CD4-positive, alpha-beta T cell treated with Interleukin-4 for 4 hours (primary cell): ENCODE data around the gene CTNNA3.

Experiments used
- DNase-seq: peaks from one replicate; pipeline ENCODE4 v3.0.0-alpha.2; 2020

CTNNA3 gene

GRCh38 chr10:66842371-66842770 is 853.6 kb downstream of the CTNNA3 start:
- no peak for DNase-seq

GRCh38 chr10:66838656-66839055 is 857.3 kb downstream of the CTNNA3 start:
- DNase-seq: no peak

- DNase-seq: no peak
These were observed 858.0 kb downstream of the CTNNA3 start for GRCh38 chr10:66837990-66838389.

GRCh38 chr10:66837335-66837734 is 858.7 kb downstream of the CTNNA3 start:
- DNase-seq: no peak

GRCh38 chr10:66836771-66837170 is 859.2 kb downstream of the CTNNA3 start:
- DNase-seq: no peak

GRCh38 chr10:66836057-66836456 is 859.9 kb downstream of the CTNNA3 start:
- no peak for DNase-seq

- no peak for DNase-seq
These were observed 860.6 kb downstream of the CTNNA3 start for GRCh38 chr10:66835400-66835799.

GRCh38 chr10:66834802-66835201 is 861.2 kb downstream of the CTNNA3 start:
- DNase-seq: no peak

GRCh38 chr10:66833861-66834260 is 862.1 kb downstream of the CTNNA3 start:
- no peak for DNase-seq

GRCh38 chr10:66832781-66833422 is 863.1 kb downstream of the CTNNA3 start:
- no peak for DNase-seq

GRCh38 chr10:66828957-66829356 is 867.0 kb downstream of the CTNNA3 start:
- DNase-seq: no peak

GRCh38 chr10:66827353-66827752 is 868.6 kb downstream of the CTNNA3 start:
- no peak for DNase-seq

- no peak for DNase-seq
These were observed 872.7 kb downstream of the CTNNA3 start for GRCh38 chr10:66823301-66823700.

GRCh38 chr10:66822801-66823200 is 873.2 kb downstream of the CTNNA3 start:
- no peak for DNase-seq

GRCh38 chr10:66819691-66820090 is 876.3 kb downstream of the CTNNA3 start:
- DNase-seq: no peak

- no peak for DNase-seq
These were observed 882.9 kb downstream of the CTNNA3 start for GRCh38 chr10:66813122-66813521.

GRCh38 chr10:66811211-66811610 is 884.8 kb downstream of the CTNNA3 start:
- DNase-seq: no peak

GRCh38 chr10:66809402-66809801 is 886.6 kb downstream of the CTNNA3 start:
- no peak for DNase-seq

GRCh38 chr10:66805612-66806011 is 890.4 kb downstream of the CTNNA3 start:
- DNase-seq: no peak

- no peak for DNase-seq
These were observed 891.0 kb downstream of the CTNNA3 start for GRCh38 chr10:66804962-66805361.

GRCh38 chr10:66803174-66803573 is 892.8 kb downstream of the CTNNA3 start:
- DNase-seq: no peak

- no peak for DNase-seq
These were observed 896.5 kb downstream of the CTNNA3 start for GRCh38 chr10:66799474-66799873.

GRCh38 chr10:66795866-66796265 is 900.1 kb downstream of the CTNNA3 start:
- no peak for DNase-seq

GRCh38 chr10:66792441-66792840 is 903.6 kb downstream of the CTNNA3 start:
- no peak for DNase-seq

GRCh38 chr10:66788178-66788987 is 907.6 kb downstream of the CTNNA3 start:
- DNase-seq: no peak
